Ascending aorta (tissue), 2 donors: ENCODE results near the gene ADGRG1. TPM values are rescaled to one million over a fixed set of nuclear protein-coding genes. Genes with fewer than 3 reads are reported as not detected.

Source experiments
- DNase-seq, 2 donors: peaks; one replicate each; pipeline ENCODE4 v3.0.0-alpha.2; 2019; ENCODE audit warnings: low spot score in 2 of 2
- H3K27ac ChIP-seq, 2 donors: fragments of 200-600 bp; sonication (generic); one replicate each; pipeline ENCODE4 v1.5.1; 2016 to 2017; ENCODE audit warnings: mild to moderate bottlenecking in 1 of 2
- H3K27me3 ChIP-seq: fragments of 200-600 bp; sonication (generic); one replicate; pipeline ENCODE4 v1.5.1; 2017
- H3K36me3 ChIP-seq, 2 donors: fragments of 200-600 bp; sonication (generic); one replicate each; pipeline ENCODE4 v1.5.1; 2016
- H3K4me1 ChIP-seq, 2 donors: fragments of 200-600 bp; sonication (generic); one replicate each; pipeline ENCODE4 v1.5.1; 2016 to 2017; ENCODE audit warnings: mild to moderate bottlenecking in 1 of 2
- H3K4me3 ChIP-seq, 2 donors: fragments of 200-600 bp; sonication (generic); one replicate each; pipeline ENCODE4 v1.5.1; 2016 to 2017; ENCODE audit warnings: mild to moderate bottlenecking in 1 of 2
- H3K9me3 ChIP-seq, 2 donors: fragments of 200-600 bp; sonication (generic); one replicate each; pipeline ENCODE4 v1.5.1; 2016
- CTCF ChIP-seq, 3 experiments: fragments of 200-600 bp in 2 of 3; fragments of 450-650 bp in 1 of 3; sonication (generic) in 2 of 3; IDR thresholded peaks; one replicate each; pipeline ENCODE4 v1.5.1; 2016 to 2019; ENCODE audit warnings: antibody characterized with exemption in 3 of 3, mild to moderate bottlenecking in 1 of 3, moderate library complexity in 1 of 3
- intact Hi-C: fragments of 100-400 bp; cut with DNase I; formaldehyde crosslinking; loops from one replicate; pipeline ENCODE4 v1.15.1; 2023
- total RNA-seq: library from RNA; depleted of rRNA; stranded (reverse); fragments of >200 nt; gene quantifications from one replicate; pipeline ENCODE4 v1.1.0, GENCODE V29; 2016

Gene ADGRG1
- total RNA-seq, 1 donor from 2014 or later = 343 TPM

DNA sequence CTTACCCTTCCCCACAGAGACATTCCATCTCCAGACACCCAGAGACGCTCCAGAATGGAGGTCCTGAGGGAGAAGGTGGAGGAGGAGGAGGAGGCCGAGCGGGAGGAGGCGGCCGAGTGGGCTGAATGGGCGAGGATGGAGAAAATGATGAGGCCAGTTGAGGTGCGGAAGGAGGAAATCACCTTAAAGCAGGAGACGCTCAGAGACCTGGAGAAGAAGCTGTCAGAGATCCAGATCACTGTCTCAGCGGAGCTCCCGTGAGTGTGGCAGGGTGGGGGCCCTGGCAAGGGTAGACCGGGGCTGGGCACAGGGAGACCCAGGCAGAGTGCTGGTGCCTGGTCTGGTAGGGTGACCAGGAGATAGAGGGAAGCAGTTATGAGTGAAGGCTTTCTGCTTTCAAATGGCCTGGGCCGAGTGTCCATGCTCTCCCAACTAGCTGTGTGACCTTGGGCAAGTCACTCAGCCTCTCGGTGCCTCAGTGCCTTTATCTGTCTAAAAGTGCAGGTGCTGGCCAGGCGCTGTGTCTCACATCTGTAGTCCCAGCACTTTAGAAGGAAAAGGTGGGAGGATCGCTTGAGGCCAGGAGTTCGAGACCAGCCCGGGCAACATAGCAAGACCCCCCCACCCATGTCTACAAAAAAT, 69.6 kb downstream of the ADGRG1 start:
- H3K4me3 ChIP-seq = no peak overlapping the region
- H3K27me3 ChIP-seq = no peaks in the 10 kb centered on the region
- peak in 1 of 2 donors; percentile 58 for DNase-seq
- H3K9me3 ChIP-seq = no peaks in the 10 kb centered on the region
- no peaks in the 10 kb centered on the region for H3K36me3 ChIP-seq
- TF ChIP-seq CTCF (IDR thresholded peaks at IDR 0.05) = no peak
- no peaks in the 10 kb centered on the region for H3K4me1 ChIP-seq
- H3K27ac ChIP-seq = no peak overlapping the region
- intact Hi-C loops = no loop called here

DNA sequence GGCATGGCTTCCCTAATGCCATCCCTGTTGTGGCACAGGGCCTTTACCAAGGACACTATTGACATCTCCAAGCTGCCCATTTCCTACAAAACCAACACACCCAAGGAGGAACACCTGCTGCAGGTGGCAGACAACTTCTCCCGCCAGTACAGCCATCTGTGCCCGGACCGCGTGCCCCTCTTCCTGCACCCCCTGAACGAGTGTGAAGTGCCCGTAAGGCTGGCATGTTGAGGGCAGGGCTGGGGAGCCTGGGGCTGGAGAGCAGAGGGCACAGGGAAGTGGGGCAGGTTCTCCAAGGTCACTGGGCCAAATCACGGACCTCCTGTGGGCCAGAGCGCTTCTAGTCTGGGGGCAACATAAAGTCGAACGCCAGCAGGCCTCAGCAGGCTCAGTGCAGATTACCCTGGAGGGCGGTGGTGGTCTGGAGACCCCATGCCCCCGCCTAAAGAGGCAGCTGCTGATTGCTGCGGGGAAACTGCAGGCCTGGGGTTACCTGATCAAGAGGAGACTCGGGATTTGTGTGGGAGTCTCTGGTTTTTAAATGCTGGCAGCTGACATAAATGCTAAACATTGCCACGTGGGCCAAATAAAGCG, 70.5 kb downstream of the ADGRG1 start:
- Histone ChIP-seq H3K27me3 (no peaks in the 10 kb centered on the region), H3K9me3 (no peaks in the 10 kb centered on the region), H3K36me3 (no peaks in the 10 kb centered on the region), H3K27ac (no peak overlapping the region), H3K4me1 (no peaks in the 10 kb centered on the region), H3K4me3 (no peak overlapping the region)
- intact Hi-C loops = no loop called here
- DNase-seq = peak in 1 of 2 donors; percentile 47
- no peak for TF ChIP-seq CTCF (IDR thresholded peaks at IDR 0.05)

DNA sequence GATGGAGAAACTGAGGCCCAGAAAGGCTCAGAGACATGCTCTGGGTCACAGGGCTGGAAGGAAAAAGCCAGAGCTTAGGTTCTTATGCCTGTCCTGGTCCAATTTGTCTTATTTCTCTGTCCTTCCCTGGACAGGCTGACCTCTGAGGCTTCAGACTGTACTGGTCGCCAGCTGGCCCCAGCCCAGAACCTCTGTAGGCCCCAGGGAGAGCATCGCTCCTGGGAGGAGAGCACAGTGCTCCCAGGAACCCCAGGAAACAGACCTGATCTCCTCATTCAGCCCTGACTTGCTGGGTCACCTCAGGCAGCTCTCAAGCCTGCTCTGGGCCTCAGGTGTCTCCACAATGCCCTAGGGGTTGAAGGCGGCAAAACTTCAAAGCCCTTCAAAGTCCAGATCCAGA, 71.1 kb downstream of the ADGRG1 start:
- no peaks in the 10 kb centered on the region for H3K9me3 ChIP-seq
- no peaks in the 10 kb centered on the region for H3K36me3 ChIP-seq
- no peak for TF ChIP-seq CTCF (IDR thresholded peaks at IDR 0.05)
- intact Hi-C loops = no loop called here
- no peak overlapping the region for H3K4me3 ChIP-seq
- no peaks in the 10 kb centered on the region for H3K4me1 ChIP-seq
- no peaks in the 10 kb centered on the region for H3K27me3 ChIP-seq
- H3K27ac ChIP-seq = no peak overlapping the region
- peak in 1 of 2 donors; percentile 22 for DNase-seq

DNA sequence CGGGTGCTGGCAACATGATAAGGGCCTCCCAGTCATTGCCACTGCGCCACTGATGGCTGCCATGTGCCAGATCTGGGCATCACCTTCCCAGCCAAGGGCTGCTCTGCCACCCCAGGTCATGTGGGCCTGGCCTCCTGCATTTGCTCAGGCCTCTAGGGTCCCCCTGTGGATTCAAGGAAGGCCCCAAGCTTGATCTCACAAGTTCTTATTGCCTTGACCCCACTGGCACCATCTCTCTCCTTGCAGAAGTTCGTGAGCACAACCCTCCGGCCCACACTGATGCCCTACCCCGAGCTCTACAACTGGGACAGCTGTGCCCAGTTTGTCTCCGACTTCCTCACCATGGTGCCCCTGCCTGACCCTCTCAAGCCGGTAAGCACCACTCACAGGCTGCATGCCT, 71.5 kb downstream of the ADGRG1 start:
- Histone ChIP-seq H3K27me3 (no peaks in the 10 kb centered on the region), H3K9me3 (no peaks in the 10 kb centered on the region), H3K27ac (no peak overlapping the region), H3K4me3 (no peak overlapping the region), H3K36me3 (no peaks in the 10 kb centered on the region), H3K4me1 (no peaks in the 10 kb centered on the region)
- peak in 1 of 2 donors; percentile 43 for DNase-seq
- intact Hi-C loops = no loop called here
- TF ChIP-seq CTCF (IDR thresholded peaks at IDR 0.05) = no peak

DNA sequence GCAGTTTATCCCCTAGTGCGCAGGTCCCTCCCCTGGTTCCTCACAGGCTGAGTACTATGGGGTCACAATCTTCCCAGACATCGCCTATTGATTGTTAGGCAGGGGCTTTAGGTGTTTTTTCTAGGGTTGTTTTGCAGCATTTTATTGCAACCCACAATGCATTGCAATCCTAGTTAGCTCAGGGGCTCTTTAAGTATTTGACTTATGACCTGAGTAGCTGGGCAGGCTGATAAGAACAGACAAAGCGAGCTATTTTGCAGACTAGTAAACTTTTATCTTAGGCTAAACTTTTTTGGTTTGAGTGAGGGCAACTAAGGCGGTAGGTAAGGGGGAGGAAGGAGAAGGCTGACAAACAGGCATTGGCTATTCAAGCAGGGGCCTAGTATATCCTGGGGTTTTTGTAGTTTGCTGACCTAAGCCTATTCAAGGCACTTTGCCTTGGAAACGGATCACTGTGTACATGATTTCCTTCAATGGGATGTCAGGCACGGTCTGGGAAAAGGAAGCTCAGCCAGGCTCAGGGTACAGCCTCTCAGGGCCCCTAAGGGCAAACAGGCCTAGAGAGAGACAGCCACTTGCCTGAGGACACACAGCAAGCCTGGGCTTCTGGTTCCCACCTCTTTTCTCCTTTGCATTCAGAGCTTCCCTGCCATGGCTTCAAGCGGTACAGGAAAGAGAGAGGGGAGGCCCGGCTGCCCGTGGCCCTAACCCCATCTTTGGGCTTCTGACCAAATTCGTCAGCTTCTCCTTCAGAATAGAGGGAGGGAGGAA, 72.5 kb downstream of the ADGRG1 start:
- Histone ChIP-seq H3K27me3 (no peaks in the 10 kb centered on the region), H3K4me3 (no peak overlapping the region), H3K36me3 (no peaks in the 10 kb centered on the region), H3K4me1 (no peaks in the 10 kb centered on the region), H3K9me3 (no peaks in the 10 kb centered on the region), H3K27ac (no peak overlapping the region)
- no peak for TF ChIP-seq CTCF (IDR thresholded peaks at IDR 0.05)
- peak in 1 of 2 donors; percentile 33 for DNase-seq
- intact Hi-C loops = no loop called here
